GM12892 (cell line): ENCODE measurements around the gene COP1.

Experiments
- POLR2A ChIP-seq: IDR thresholded peaks from 2 replicates; pipeline ENCODE4 v1.6.1; 2011; ENCODE audit warnings: low read depth, low read length, control low read depth
- TAF1 ChIP-seq: IDR thresholded peaks from 2 replicates; pipeline ENCODE4 v1.6.1; 2011; ENCODE audit warnings: low read depth, mild to moderate bottlenecking, control low read depth, low read length, borderline replicate concordance

- TF ChIP-seq POLR2A, result no peak
- TF ChIP-seq TAF1, result no peak
Observed at GRCh38 chr1:175968486-175969172, 238.5 kb downstream of the COP1 start.
